HepG2 (cell line): Measurements from ENCODE around the gene SULT2B1. TPM values are rescaled to one million over a fixed set of nuclear protein-coding genes. Genes with fewer than 3 reads are reported as not detected.
A peak's percentile ranks its signal among the peaks of the same experiment; 100 is the strongest.

Source experiments
- ATF2 ChIP-seq: sonication (generic); formaldehyde crosslinking; IDR thresholded peaks from 2 replicates; pipeline ENCODE4 v1.4.0; 2020; ENCODE audit warnings: missing genetic modification reagents
- HBP1 ChIP-seq: IDR thresholded peaks from 2 replicates; pipeline ENCODE4 v1.6.1; 2016; ENCODE audit warnings: low read depth, control low read depth
- MBD4 ChIP-seq: IDR thresholded peaks from 2 replicates; pipeline ENCODE4 v1.6.1; 2012; ENCODE audit warnings: low read length, inconsistent platforms, borderline replicate concordance
- NCOR1 ChIP-seq: fragments of 200-600 bp; sonication (generic); IDR thresholded peaks from 2 replicates; pipeline ENCODE4 v1.7.0; 2017; ENCODE audit warnings: antibody characterized with exemption, low read length, borderline replicate concordance
- NFIC ChIP-seq: IDR thresholded peaks from 2 replicates; pipeline ENCODE4 v1.6.1; 2012; ENCODE audit warnings: mild to moderate bottlenecking, low read length, inconsistent platforms
- SUZ12 ChIP-seq: fragments of 150-350 bp; IDR thresholded peaks from 2 replicates; pipeline ENCODE4 v1.6.1; 2014; ENCODE audit warnings: low read depth, low read length
- TEAD2 ChIP-seq: sonication (generic); formaldehyde crosslinking; IDR thresholded peaks from 2 replicates; pipeline ENCODE4 v1.9.0; 2021; ENCODE audit warnings: missing genetic modification reagents
- ZNF383 ChIP-seq: sonication (generic); formaldehyde crosslinking; IDR thresholded peaks from 2 replicates; pipeline ENCODE4 v1.4.0; 2020; ENCODE audit warnings: missing genetic modification reagents, mild to moderate bottlenecking, borderline replicate concordance
- ZNF550 ChIP-seq: sonication (generic); formaldehyde crosslinking; IDR thresholded peaks from 2 replicates; pipeline ENCODE4 v1.4.0; 2020; ENCODE audit warnings: mild to moderate bottlenecking, missing genetic modification reagents, borderline replicate concordance
- ZNF709 ChIP-seq: sonication (generic); formaldehyde crosslinking; IDR thresholded peaks from 2 replicates; pipeline ENCODE4 v1.5.0; 2020; ENCODE audit warnings: mild to moderate bottlenecking, missing genetic modification reagents
- ZNF773 ChIP-seq: sonication (generic); formaldehyde crosslinking; IDR thresholded peaks from 2 replicates; pipeline ENCODE4 v1.4.0; 2020; ENCODE audit warnings: missing genetic modification reagents, borderline replicate concordance
- polyA plus RNA-seq, 8 experiments: library from polyadenylated mRNA; depleted of rRNA in 3 of 8; stranded (reverse) in 7 of 8; unstranded in 1 of 8; fragments of >200 nt; fragmentation: Illumina TruSeq in 4 of 8; extraction: Trizol in 4 of 8; gene quantifications; 2 replicates each; pipeline versions ENCODE4 v1.2.1 to v1.2.3, GENCODE V29; 2011 to 2016; ENCODE audit warnings: low read depth in 4 of 8, missing spikeins in 1 of 8, mixed read lengths in 1 of 8; ENCODE audit not compliant: insufficient read depth in 1 of 8
- total RNA-seq, 5 experiments: library from RNA; depleted of rRNA; stranded (reverse); fragments of >200 nt; fragmentation: Illumina TruSeq; extraction: Trizol; gene quantifications; 2 replicates each; pipeline ENCODE4 v1.2.3, GENCODE V29; 2016; ENCODE audit warnings: low read depth in 1 of 5
- TF ChIP-seq, protein P1 (sequence below): sonication (generic); formaldehyde crosslinking; IDR thresholded peaks from 2 replicates; pipeline ENCODE4 v1.4.0; 2020; ENCODE audit warnings: missing genetic modification reagents, borderline replicate concordance
- TF ChIP-seq, protein P2 (sequence below): sonication (generic); formaldehyde crosslinking; IDR thresholded peaks from 2 replicates; pipeline ENCODE4 v1.4.0; 2020; ENCODE audit warnings: missing genetic modification reagents, borderline replicate concordance
- TF ChIP-seq, protein P3 (sequence below): IDR thresholded peaks from 2 replicates; pipeline ENCODE4 v1.6.1; 2018; ENCODE audit warnings: missing genetic modification reagents
- TF ChIP-seq, protein P4 (sequence below): fragments of 450-650 bp; IDR thresholded peaks from 2 replicates; pipeline ENCODE4 v1.6.1; 2017

Gene SULT2B1
- total and polyA plus RNA-seq, 2 of the 13 experiments (the other 11 are each of a cell fraction or from before 2014, with no cell fraction given): 0.13 TPM; not detected in 1

DNA sequence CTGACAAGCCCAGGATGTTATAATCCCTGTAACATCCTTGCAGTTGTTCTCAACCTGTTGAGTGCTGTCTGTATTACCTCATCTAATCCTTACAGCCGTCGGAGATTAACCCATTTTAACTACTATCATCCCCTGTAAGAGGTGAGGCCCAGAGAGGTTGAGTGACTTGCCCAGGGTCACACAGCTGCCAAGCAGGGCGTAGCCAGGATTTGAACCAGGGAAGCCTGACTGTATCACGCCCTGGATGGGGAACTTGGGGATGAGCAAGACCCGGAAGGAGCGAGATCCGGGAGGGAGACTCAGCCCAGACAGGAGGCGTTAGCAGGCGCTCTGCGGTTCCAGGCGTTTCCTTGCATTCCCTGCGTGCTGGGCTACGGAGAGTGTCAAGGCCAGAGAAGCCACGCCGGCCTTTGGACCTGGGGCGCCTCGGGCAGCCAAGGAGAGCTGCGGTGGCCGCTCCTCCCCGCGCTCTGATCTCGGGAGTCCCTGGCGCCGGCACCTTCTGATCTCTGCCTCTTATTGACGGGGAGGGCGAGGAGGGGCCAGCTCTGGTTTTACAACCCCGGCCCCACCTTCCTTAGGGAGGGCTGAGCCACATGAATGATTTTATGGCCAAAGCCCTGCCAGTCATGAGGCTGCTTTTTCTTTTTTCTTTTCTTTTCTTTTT lies 6.2 kb downstream of the SULT2B1 start (continued):
- TF ChIP-seq, protein P1, sequence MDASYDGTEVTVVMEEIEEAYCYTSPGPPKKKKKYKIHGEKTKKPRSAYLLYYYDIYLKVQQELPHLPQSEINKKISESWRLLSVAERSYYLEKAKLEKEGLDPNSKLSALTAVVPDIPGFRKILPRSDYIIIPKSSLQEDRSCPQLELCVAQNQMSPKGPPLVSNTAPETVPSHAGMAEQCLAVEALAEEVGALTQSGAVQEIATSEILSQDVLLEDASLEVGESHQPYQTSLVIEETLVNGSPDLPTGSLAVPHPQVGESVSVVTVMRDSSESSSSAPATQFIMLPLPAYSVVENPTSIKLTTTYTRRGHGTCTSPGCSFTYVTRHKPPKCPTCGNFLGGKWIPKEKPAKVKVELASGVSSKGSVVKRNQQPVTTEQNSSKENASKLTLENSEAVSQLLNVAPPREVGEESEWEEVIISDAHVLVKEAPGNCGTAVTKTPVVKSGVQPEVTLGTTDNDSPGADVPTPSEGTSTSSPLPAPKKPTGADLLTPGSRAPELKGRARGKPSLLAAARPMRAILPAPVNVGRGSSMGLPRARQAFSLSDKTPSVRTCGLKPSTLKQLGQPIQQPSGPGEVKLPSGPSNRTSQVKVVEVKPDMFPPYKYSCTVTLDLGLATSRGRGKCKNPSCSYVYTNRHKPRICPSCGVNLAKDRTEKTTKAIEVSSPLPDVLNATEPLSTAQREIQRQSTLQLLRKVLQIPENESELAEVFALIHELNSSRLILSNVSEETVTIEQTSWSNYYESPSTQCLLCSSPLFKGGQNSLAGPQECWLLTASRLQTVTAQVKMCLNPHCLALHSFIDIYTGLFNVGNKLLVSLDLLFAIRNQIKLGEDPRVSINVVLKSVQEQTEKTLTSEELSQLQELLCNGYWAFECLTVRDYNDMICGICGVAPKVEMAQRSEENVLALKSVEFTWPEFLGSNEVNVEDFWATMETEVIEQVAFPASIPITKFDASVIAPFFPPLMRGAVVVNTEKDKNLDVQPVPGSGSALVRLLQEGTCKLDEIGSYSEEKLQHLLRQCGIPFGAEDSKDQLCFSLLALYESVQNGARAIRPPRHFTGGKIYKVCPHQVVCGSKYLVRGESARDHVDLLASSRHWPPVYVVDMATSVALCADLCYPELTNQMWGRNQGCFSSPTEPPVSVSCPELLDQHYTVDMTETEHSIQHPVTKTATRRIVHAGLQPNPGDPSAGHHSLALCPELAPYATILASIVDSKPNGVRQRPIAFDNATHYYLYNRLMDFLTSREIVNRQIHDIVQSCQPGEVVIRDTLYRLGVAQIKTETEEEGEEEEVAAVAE (CRISPR knock-in tag): peak; percentile 81; the same call in 1 of the 2 replicates
- TF ChIP-seq, protein P2, sequence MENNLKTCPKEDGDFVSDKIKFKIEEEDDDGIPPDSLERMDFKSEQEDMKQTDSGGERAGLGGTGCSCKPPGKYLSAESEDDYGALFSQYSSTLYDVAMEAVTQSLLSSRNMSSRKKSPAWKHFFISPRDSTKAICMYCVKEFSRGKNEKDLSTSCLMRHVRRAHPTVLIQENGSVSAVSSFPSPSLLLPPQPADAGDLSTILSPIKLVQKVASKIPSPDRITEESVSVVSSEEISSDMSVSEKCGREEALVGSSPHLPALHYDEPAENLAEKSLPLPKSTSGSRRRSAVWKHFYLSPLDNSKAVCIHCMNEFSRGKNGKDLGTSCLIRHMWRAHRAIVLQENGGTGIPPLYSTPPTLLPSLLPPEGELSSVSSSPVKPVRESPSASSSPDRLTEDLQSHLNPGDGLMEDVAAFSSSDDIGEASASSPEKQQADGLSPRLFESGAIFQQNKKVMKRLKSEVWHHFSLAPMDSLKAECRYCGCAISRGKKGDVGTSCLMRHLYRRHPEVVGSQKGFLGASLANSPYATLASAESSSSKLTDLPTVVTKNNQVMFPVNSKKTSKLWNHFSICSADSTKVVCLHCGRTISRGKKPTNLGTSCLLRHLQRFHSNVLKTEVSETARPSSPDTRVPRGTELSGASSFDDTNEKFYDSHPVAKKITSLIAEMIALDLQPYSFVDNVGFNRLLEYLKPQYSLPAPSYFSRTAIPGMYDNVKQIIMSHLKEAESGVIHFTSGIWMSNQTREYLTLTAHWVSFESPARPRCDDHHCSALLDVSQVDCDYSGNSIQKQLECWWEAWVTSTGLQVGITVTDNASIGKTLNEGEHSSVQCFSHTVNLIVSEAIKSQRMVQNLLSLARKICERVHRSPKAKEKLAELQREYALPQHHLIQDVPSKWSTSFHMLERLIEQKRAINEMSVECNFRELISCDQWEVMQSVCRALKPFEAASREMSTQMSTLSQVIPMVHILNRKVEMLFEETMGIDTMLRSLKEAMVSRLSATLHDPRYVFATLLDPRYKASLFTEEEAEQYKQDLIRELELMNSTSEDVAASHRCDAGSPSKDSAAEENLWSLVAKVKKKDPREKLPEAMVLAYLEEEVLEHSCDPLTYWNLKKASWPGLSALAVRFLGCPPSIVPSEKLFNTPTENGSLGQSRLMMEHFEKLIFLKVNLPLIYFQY (CRISPR knock-in tag): 0 out of 2 replicates have a peak, but pooled peaks have one; percentile 24
- TF ChIP-seq, protein P3, sequence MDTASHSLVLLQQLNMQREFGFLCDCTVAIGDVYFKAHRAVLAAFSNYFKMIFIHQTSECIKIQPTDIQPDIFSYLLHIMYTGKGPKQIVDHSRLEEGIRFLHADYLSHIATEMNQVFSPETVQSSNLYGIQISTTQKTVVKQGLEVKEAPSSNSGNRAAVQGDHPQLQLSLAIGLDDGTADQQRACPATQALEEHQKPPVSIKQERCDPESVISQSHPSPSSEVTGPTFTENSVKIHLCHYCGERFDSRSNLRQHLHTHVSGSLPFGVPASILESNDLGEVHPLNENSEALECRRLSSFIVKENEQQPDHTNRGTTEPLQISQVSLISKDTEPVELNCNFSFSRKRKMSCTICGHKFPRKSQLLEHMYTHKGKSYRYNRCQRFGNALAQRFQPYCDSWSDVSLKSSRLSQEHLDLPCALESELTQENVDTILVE (CRISPR knock-in tag): peak; percentile 74
- TF ChIP-seq ATF2 (peak; percentile 80), ZNF773 (CRISPR knock-in tag) (no peak), SUZ12 (no peak), ZNF709 (CRISPR knock-in tag) (no peak), HBP1 (0 out of 2 replicates have a peak, but pooled peaks have one; percentile 30), NCOR1 (peak; percentile 91), ZNF550 (CRISPR knock-in tag) (0 out of 2 replicates have a peak, but pooled peaks have one; percentile 75), MBD4 (no peak), NFIC (peak; percentile 35; the same call in 1 of the 2 replicates), ZNF383 (CRISPR knock-in tag) (no peak), TEAD2 (no peak)
- TF ChIP-seq, protein P4, sequence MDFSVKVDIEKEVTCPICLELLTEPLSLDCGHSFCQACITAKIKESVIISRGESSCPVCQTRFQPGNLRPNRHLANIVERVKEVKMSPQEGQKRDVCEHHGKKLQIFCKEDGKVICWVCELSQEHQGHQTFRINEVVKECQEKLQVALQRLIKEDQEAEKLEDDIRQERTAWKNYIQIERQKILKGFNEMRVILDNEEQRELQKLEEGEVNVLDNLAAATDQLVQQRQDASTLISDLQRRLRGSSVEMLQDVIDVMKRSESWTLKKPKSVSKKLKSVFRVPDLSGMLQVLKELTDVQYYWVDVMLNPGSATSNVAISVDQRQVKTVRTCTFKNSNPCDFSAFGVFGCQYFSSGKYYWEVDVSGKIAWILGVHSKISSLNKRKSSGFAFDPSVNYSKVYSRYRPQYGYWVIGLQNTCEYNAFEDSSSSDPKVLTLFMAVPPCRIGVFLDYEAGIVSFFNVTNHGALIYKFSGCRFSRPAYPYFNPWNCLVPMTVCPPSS: no peak
